Measurements from ENCODE around the gene CELF2. TPM values are rescaled to one million over a fixed set of nuclear protein-coding genes. Genes with fewer than 3 reads are reported as not detected.

CELF2 gene
- total RNA-seq, 1 donor from 2014 or later: 54.3 TPM

DNA sequence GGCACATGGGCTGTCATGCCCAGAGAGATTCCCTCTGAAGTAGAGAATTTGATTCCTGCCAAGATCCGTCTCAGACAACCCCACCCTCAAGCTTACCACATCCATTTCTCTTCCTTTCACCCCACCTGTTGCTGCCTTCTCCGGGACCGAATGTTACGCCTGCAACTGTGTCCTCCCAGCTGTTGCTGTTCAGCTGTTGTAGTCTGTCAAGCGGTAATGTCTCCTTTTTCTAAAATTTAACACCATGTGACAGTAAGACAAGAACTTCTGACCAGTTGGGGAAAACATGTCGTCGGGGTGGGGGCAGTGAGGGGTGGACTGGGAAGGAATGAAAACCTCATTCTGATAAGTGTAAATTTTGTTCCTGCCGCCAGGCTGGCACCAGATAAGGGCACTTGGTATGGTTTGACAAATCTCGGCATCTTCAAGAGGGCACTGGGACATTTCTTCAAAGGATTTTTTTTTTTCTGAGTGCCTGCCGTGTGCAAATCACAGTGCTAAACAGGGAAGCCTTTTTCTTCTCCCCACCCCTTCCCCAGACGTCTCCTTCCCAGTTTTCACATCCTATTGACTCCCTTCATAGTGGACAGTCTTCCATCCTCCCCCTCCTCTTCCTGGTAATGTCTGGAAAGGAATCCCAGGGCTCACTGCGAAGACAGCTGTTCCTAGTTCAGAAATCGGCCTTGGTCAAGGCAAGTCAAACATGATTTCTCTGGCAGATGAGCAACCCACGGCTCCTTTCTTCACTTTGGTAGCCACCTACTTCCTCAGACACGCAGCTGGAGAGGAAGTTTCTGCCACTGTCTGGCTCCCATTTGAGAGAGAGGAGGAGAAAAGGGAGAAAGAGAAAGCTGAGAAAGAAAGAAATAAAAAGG is 5.0 kb upstream of the CELF2 start:
- Histone ChIP-seq H3K27ac (no peak overlapping the region), H3K27me3 (no peaks in the 10 kb centered on the region), H3K4me3 (no peak overlapping the region), H3K36me3 (no peaks in the 10 kb centered on the region), H3K9me3 (no peaks in the 10 kb centered on the region), H3K4me1 (peaks cover 11% of the 10 kb centered on the region)
- TF ChIP-seq, protein P1, sequence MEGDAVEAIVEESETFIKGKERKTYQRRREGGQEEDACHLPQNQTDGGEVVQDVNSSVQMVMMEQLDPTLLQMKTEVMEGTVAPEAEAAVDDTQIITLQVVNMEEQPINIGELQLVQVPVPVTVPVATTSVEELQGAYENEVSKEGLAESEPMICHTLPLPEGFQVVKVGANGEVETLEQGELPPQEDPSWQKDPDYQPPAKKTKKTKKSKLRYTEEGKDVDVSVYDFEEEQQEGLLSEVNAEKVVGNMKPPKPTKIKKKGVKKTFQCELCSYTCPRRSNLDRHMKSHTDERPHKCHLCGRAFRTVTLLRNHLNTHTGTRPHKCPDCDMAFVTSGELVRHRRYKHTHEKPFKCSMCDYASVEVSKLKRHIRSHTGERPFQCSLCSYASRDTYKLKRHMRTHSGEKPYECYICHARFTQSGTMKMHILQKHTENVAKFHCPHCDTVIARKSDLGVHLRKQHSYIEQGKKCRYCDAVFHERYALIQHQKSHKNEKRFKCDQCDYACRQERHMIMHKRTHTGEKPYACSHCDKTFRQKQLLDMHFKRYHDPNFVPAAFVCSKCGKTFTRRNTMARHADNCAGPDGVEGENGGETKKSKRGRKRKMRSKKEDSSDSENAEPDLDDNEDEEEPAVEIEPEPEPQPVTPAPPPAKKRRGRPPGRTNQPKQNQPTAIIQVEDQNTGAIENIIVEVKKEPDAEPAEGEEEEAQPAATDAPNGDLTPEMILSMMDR (IDR thresholded peaks at IDR 0.05): no peak
- TF ChIP-seq POLR2AphosphoS5 (IDR thresholded peaks at IDR 0.05; ENCODE audit: insufficient read depth in 1 of 2, low read depth in 1 of 2) (no peak), POLR2A (IDR thresholded peaks at IDR 0.05) (no peak)
- intact Hi-C loops (cut with DNase I): no loop called here
- no peak for DNase-seq (ENCODE audit: extremely low spot score in 2 of 2)

DNA sequence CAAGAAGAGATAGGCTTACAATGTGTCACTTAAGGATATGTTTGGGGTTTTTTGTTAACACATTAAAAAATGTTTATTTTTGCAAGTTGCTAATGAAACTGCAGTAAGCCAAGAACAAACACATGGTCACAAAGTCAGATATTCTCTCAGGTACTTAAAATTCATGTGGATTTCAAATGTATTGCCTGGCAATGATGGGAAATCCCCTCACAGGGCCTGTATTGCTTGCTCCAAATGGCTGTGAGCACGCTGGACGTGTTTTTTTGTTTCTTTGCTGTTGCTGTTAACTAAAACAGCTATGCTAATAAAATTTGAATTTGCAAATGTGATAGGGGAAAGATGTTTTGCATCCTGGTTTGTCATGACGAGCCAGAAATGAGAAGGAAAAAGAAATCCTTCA is 3.8 kb upstream of the CELF2 start:
- Histone ChIP-seq H3K27ac (no peak overlapping the region), H3K4me3 (no peak overlapping the region), H3K4me1 (peaks cover 15% of the 10 kb centered on the region), H3K36me3 (no peaks in the 10 kb centered on the region), H3K9me3 (no peaks in the 10 kb centered on the region), H3K27me3 (no peaks in the 10 kb centered on the region)
- no peak for TF ChIP-seq POLR2AphosphoS5 (IDR thresholded peaks at IDR 0.05; ENCODE audit: insufficient read depth in 1 of 2, low read depth in 1 of 2)
- TF ChIP-seq, protein P1 (IDR thresholded peaks at IDR 0.05): no peak
- no peak for TF ChIP-seq POLR2A (IDR thresholded peaks at IDR 0.05)
- intact Hi-C loops (cut with DNase I): no loop called here
- no peak for DNase-seq (ENCODE audit: extremely low spot score in 2 of 2)

DNA sequence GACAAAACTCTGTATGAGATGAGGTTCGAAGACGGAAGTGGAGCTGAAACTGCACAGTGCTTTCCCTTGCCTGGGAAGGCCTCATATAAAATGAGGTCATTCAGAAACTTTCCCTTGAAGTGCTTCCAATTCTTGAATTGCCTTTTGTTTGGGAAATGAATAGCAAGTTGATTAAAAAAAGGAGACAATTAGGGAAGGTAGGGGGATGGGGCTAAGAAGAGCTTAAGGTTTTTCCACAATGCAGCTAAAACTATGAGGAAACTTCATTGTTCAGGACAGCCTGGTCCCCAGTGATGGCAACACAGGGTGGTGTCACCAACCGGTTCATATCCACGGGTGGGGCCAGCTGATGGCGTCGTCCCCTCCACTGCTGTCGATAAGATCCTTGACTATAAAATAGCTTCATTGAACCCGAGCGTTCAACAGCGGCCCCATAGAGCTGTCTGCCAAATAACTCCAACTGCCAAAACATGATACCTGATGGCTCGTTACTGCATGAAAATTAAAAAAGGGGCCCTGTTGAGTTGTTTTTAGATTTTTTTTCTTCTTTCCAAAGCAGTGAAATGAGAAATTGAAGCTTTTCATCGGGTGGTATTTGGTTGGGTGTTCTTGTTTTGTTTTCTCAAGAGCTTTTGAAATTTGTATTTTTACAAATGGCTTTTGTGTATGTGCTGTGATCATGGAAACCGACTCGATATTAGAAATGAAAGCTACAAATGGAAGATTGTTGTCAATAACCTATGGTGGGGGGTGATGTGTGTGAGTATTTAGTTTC is 2.8 kb upstream of the CELF2 start:
- Histone ChIP-seq H3K27me3 (no peaks in the 10 kb centered on the region), H3K4me3 (no peak overlapping the region), H3K27ac (no peak overlapping the region), H3K36me3 (no peaks in the 10 kb centered on the region), H3K4me1 (peaks cover 17% of the 10 kb centered on the region), H3K9me3 (no peaks in the 10 kb centered on the region)
- intact Hi-C loops (cut with DNase I): no loop called here
- no peak for TF ChIP-seq POLR2A (IDR thresholded peaks at IDR 0.05)
- TF ChIP-seq, protein P1 (IDR thresholded peaks at IDR 0.05): no peak
- no peak for TF ChIP-seq POLR2AphosphoS5 (IDR thresholded peaks at IDR 0.05; ENCODE audit: insufficient read depth in 1 of 2, low read depth in 1 of 2)
- DNase-seq (ENCODE audit: extremely low spot score in 2 of 2): no peak

DNA sequence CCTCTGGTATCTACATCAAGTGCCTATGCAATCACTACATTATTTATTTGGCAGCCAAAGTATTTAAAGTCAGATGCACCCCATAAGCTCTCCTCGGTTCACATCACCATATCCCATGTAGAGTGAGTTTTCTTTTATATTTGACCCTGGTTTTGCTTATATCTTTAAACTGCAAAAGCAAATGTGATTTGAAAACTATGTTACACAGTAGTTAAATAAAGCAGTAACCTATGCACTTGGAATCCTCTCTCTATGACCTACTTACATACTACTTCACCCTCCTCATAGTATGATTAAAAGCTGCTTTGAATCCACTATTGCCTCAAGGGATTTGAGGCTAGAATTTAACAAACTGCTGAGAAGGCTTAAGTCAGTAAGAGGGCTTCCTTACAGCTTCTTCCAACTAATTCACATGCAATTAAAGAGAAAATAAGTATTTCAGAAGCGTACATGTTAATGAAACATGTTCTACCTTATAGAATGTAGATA is 2.2 kb upstream of the CELF2 start:
- no peaks in the 10 kb centered on the region for H3K9me3 ChIP-seq
- intact Hi-C loops (cut with DNase I): no loop called here

More for the DNA sequence above, 2.2 kb upstream of the CELF2 start:
- Histone ChIP-seq H3K36me3 (no peaks in the 10 kb centered on the region), H3K4me3 (no peak overlapping the region), H3K27ac (no peak overlapping the region), H3K27me3 (no peaks in the 10 kb centered on the region), H3K4me1 (peaks cover 17% of the 10 kb centered on the region)
- TF ChIP-seq POLR2AphosphoS5 (IDR thresholded peaks at IDR 0.05; ENCODE audit: insufficient read depth in 1 of 2, low read depth in 1 of 2) (no peak), POLR2A (IDR thresholded peaks at IDR 0.05) (no peak)
- TF ChIP-seq, protein P1 (IDR thresholded peaks at IDR 0.05): no peak
- DNase-seq (ENCODE audit: extremely low spot score in 2 of 2): no peak

All from vagina (tissue), 2 donors.